Measurements from ENCODE around the gene DLGAP1. TPM values are rescaled to one million over a fixed set of nuclear protein-coding genes. Genes with fewer than 3 reads are reported as not detected.
A peak's percentile ranks its signal among the peaks of the same experiment; 100 is the strongest.

Gene DLGAP1
- total and polyA plus RNA-seq, 2 experiments from 2014 or later, result 17.0 to 48.5 TPM

- TF ChIP-seq CTCF (conservative IDR thresholded peaks at IDR 0.05; ENCODE audit: low read depth in 2 of 2) (no peak), ZNF114 (CRISPR knock-in tag; IDR thresholded peaks at IDR 0.05) (no peak), EZH2phosphoT487 (IDR thresholded peaks at IDR 0.05; ENCODE audit: unreplicated experiment) (no peak), EZH2 (IDR thresholded peaks at IDR 0.05; ENCODE audit: low read depth, unreplicated experiment) (no peak), JUNB (IDR thresholded peaks at IDR 0.05; ENCODE audit: unreplicated experiment) (no peak), NANOG (IDR thresholded peaks at IDR 0.05; ENCODE audit: borderline replicate concordance) (no peak), STAT1 (IDR thresholded peaks at IDR 0.05; ENCODE audit: unreplicated experiment) (no peak), ETS1 (IDR thresholded peaks at IDR 0.05) (no peak), ZNF331 (CRISPR knock-in tag; IDR thresholded peaks at IDR 0.05; ENCODE audit: low read depth) (no peak)
Observed at GRCh38 chr18:4286256-4286655, 168.9 kb downstream of the DLGAP1 start (continued).

GRCh38 chr18:4285525-4285924 lies 169.6 kb downstream of the DLGAP1 start:
- no peak overlapping the region for H3K4me3 Mint-ChIP-seq
- no peaks in the 10 kb centered on the region for H3K27me3 ChIP-seq (ENCODE audit: insufficient read depth)
- no peaks in the 10 kb centered on the region for H3K27me3 Mint-ChIP-seq (ENCODE audit: insufficient read depth, low read depth, poor library complexity)
- H3K36me3 ChIP-seq (ENCODE audit: insufficient read depth), result no peaks in the 10 kb centered on the region
- H3K4me3 ChIP-seq, result no peak overlapping the region
- H3K36me3 Mint-ChIP-seq (ENCODE audit: low read depth), result no peaks in the 10 kb centered on the region
- no peaks in the 10 kb centered on the region for H3F3A ChIP-seq (replicated peaks; ENCODE audit: low read depth)
- 0 out of 2 replicates have a peak overlapping the region, but pooled peaks have one; percentile 2 for H3K27ac Mint-ChIP-seq
- no peaks in the 10 kb centered on the region for H4K20me1 ChIP-seq (replicated peaks; ENCODE audit: insufficient read depth)
- no peaks in the 10 kb centered on the region for H3K9me3 Mint-ChIP-seq
- H3K4me1 ChIP-seq (ENCODE audit: insufficient read depth), result peaks cover 18% of the 10 kb centered on the region; the same call in 1 of the 2 replicates
- no peaks in the 10 kb centered on the region for H3K9me2 ChIP-seq (ENCODE audit: insufficient read depth)
- peaks cover 7% of the 10 kb centered on the region; the same call in 1 of the 2 replicates for H3K79me2 ChIP-seq (replicated peaks; ENCODE audit: insufficient read depth)
- no peak for TF ChIP-seq JUNB (IDR thresholded peaks at IDR 0.05; ENCODE audit: unreplicated experiment)
- no peak for TF ChIP-seq NANOG (IDR thresholded peaks at IDR 0.05; ENCODE audit: borderline replicate concordance)
- TF ChIP-seq STAT1 (IDR thresholded peaks at IDR 0.05; ENCODE audit: unreplicated experiment), result no peak
- no peak for TF ChIP-seq CREB1 (CRISPR knock-in tag; IDR thresholded peaks at IDR 0.05; ENCODE audit: low read depth)
- no peak for TF ChIP-seq ZNF462 (CRISPR knock-in tag; IDR thresholded peaks at IDR 0.05)
- no peak for TF ChIP-seq POLR2AphosphoS5 (IDR thresholded peaks at IDR 0.05; ENCODE audit: low read depth)
- no peak for TF ChIP-seq EZH2phosphoT487 (IDR thresholded peaks at IDR 0.05; ENCODE audit: unreplicated experiment)
- no peak for TF ChIP-seq ZNF114 (CRISPR knock-in tag; IDR thresholded peaks at IDR 0.05)
- no peak for ATAC-seq
- peaks cover 21% of the 10 kb centered on the region for H3K4me1 Mint-ChIP-seq
- no peak for DNase-seq (ENCODE audit: low spot score)
- no peak overlapping the region for H2AFZ ChIP-seq
- no peak overlapping the region for H3K27ac ChIP-seq (ENCODE audit: low read depth)
- no peak overlapping the region for H3K4me2 ChIP-seq

All from GM23338 (cell line).